ENCODE results near the gene MPPED2.

The MPPED2 gene

DNA sequence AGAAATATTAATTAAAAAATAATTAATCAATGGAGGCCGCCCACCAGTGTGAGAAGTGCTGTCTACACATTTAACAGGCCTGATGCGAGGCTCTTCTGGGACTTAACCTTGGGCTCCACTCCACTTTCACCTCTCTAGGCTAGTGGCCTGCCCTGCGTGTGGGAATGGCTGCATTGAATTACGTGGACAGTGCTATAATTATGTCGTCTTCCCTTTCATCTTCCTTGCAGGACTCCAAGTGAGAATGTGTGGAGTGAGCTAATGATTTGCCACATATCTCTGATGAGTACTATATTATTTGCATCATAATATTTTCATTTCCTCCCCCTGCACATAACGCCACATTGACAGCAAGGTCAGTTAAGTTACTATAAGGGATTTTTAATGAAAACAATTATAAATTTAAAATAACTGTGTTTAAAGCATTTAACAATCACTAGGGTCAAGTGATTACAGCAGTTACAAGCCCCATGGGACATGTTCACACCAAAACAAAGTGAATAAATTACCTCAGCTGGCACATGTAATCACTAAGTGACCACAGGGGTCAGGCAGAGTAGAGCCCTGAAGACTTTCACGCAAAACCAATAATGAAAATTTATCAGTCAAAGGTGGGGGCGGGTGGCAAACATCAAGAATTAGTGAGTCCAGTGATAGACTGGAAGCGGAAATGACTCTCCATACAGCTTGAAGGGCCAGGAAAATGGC lies 63.5 kb downstream of the MPPED2 start:
- no peak for DNase-seq

DNA sequence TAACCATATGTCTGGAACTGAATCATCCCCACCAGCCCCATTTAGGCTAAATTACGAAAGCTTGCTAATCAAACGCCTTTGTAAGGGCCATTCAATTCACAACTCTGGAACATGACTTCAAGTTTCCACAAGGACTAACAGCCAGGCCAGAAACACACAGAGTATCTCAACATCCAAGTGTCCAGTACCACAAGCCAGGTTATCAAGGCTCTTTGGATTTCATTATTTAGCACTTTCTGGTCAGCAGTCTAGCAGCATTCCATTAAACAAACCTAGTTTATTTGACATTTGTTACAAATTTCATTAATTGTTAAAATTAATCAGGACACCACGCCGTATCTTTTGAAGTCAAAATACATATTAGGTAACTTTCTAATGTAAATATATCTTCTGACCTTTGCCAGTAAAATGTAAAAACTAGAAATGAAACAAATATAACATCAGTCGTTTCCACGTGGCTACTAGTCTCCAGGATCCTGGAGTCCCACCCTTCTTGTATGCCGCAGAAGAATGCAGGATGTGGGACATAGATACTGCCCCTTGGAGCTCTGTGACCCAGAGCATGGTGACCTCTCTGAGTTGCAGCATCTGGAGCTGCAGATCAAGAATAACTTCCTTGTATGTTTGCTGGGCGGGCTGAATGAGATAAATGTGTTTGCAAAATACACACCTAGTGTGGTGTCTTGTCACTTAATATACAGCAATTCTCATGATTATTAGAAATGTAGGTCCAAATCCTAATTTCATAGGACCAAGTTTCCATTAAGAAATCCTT lies 64.7 kb downstream of the MPPED2 start:
- no peak for DNase-seq

DNA sequence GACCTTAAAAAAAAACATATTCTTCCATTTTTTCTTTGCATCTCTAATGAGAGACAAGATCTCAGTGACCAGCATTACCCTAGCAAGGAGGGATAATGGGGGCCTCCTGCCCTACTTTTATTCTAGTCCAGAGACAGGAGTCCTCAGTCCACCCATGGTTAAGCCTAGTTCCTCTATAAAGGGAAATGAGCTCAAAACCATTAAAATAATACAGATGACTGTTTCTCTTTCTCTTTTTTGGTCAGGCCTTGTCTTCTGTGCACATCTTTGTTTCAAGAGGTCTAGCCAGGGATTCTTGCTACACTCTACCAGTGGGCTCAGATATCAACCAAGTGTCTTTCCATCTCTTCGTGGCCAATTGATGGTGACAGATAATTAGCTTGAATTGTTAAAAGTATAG lies 73.1 kb downstream of the MPPED2 start:
- DNase-seq, result no peak

DNA sequence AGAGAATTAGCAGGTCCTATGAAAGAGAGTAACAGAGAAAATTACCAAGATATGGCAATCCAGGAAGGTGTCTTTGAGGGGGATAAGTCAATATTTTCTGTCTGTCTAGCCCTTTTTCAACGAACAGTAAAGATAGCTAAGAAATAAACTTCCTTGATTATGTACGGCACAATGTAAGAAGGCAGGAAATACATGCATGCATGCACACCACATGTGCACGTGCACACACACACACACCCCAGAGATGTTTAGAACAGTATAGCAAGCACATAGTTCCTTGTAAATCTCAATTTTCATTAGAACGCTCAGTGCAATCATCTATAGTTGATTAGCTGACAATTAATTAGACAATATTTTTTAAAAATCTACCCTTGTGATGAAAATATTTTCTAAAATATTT lies 74.7 kb downstream of the MPPED2 start:
- no peak for DNase-seq

DNA sequence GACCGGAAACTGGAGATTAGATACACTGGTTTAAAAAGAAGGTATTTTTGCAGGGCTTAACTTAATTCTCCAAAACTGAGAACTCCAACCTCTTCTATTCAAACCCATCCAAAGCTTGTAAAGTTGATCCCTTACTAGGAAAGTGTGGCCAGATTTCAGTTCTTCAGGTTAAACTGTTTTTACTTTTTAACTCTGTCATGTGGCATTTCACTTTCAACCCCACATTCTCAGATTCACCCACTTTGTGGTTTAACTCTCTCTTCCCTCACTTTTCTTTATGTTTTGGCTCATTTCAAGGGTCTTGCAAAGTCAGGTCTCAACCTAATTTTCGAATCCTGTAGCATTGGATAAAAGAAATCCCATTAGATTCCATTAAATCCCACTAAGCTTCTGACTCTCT lies 75.4 kb downstream of the MPPED2 start:
- DNase-seq, result no peak

DNA sequence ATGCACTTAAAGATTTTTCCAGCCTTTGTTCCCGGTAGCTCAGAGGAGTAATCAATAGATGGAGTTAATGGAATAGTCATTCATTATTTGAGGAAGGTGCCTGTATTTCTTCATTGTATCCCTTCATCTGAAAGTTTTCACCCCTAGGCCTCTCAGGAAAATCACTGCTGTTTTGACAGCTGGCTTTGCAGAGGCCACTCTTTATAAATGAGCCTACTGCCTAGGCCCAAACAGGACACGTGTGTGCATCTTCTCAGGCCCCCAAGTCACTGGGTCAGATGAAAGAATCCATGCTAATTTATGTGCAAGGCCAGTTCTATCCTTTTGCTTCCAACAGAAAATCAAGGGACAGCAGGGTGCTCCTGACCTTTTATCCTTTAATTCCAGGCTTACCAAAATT lies 76.8 kb downstream of the MPPED2 start:
- no peak for DNase-seq

DNA sequence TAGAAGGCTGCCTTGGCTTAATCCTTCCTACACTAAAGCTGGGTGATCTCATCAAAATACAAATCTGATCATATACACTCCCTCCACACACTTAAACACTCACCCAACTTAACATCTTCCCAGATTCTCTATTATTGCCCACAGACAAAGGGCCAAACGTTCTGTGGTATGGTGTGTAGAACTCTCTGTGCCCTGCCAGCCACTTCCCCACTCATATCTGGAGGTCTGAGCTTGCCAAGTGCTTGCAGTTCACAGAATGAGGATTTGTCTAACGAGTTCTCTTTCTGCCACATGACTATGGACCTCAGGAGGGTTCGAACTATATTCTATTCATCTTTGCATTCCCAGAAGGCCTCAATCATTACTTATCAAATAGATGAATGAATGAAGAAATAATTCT lies 77.6 kb downstream of the MPPED2 start:
- DNase-seq, result no peak

DNA sequence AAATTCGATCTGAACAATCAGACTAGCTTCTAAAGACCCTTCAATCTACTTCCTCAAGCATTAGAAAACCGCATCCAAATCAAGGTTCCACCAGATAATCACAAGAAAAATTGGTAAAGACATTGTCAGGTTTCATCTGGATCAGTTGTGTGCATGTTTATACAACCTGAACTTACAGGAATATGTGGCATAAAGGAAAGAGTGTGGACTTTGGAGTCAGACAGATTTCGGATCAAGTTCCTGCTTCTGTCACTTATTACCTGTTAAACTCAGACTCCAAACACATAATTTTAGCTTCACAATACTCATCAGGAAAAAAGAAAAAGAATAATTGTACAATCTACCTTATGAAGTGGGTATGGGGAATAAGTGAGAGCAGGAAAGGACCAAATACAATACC lies 80.5 kb downstream of the MPPED2 start:
- DNase-seq, result no peak

DNA sequence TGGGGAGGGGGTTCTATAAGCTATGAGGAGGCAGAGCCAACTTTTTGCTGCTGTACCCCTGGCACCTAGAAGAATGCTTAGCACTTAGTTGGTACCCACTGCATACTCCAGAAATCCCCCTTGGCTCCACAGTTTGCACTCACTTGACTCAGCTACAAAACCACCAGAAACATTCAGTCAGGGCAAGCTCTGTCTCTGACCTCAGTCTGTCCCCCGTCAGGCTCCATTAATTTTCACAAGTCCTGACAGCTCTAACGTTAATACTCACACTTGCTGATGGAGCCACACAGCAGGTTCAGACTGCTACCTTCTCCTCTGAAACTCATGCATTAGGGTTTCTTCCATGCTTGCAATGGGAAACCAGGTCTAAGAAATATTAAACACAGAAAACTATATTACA lies 81.7 kb downstream of the MPPED2 start:
- no peak for DNase-seq

DNA sequence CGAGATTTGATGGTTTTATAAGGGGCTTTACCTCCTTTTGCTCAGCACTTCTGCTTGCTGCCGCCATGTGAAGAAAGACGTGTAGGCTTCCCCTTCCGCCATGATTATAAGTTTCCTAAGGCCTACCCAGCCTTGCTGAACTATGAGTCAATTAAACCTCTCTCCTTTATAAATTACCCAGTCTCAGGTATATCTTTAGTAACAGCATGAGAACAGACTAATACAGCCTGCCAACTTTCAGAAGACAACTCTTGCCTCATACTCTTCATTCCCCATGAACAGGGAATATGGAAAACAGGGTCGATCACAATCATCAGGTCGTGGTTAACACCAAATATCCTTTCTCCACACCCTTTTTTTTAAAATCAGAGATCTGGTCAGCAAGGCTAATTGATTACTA lies 83.0 kb downstream of the MPPED2 start:
- DNase-seq, result no peak

DNA sequence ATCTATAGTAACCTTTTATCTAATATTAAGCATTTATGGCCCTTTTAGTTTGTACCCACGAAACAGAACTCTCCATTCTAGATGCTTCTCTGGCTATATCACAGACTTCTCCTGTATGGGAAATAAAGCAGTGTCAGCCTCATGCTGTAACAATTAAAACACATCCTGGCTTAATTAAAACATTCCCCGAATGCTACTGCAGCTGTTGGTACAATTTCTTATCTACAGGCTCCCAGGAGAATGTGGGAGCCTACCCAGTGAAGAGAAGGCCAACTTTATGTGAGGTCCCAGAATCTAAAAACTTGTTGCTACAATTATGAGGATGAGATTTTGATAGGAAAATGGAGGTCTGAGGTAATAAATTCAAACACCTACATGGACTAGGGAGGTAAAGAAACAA lies 83.8 kb downstream of the MPPED2 start:
- no peak for DNase-seq

DNA sequence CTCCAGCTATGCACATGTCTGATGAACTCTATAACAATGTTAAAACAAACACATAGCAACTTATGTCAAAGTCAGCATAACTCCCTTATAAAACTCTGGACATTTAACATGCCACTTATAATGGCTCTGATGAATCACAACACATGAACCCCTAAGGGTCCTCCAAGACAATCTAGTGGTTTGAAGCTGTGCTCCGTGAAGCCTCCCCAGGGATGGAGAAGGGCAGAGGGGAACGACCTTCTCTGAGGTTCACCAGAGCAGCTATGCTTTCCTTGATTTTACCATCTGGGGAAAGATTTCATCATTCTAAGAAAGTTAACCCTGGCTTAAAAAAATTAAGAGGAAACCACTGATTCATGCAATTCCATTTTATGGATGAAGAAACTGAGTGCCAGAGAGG lies 84.4 kb downstream of the MPPED2 start:
- no peak for DNase-seq

DNA sequence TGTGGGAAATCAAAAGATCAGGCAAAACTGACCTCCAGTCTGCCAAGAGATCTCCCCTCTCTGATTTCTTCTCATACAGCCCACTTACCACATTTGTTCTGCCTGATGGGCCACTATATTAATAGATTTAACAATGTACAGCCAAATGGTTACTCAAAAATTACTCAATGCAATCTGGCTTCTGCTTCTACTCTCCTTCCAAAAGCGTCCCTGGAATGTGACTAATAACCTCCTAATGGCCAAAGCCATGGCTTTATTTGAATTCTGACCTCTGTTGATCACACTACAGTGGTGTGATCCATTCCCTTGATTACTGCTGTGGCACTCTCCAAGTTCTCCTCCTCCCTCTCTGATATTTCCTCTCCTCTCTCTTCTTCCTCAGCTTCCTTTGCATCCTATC lies 86.2 kb downstream of the MPPED2 start:
- DNase-seq, result no peak

DNA sequence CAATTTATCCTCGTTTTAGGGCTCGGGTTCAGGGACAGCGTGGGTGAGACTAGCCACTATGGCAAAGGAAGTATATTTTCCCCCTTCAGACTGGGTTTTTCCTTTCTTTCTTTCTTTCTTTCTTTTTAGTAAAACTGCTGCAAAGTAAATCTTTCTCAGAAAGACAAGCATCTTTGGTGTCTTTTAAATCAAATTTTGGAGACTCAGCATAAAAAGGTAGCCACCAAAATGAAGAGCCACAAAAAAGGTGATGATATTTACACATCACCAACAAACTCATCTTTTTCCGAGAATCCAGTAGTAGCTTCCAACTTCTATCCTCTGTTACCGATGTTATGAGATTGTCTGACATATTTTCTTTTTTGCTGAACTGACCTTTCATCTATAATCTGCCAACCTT lies 88.6 kb downstream of the MPPED2 start:
- DNase-seq, result no peak

DNA sequence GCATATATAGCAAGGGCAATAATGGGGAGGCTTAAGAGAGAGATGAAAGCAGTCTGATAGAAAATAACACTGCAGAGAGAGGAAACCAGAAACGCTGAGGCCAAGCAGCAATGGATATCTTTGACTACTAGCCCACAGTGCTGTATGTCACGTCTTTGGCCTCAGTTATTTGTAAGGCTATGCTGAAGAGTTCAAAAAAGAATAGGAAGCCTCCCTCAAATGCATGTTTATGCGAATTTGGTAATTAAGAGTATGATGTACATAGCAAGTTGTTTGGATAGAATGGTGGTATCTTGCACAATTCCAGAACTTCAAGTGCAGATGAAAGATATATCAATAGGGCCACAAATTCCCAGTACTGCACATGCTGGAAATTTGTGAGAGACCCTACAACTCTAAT lies 89.2 kb downstream of the MPPED2 start:
- no peak for DNase-seq

DNA sequence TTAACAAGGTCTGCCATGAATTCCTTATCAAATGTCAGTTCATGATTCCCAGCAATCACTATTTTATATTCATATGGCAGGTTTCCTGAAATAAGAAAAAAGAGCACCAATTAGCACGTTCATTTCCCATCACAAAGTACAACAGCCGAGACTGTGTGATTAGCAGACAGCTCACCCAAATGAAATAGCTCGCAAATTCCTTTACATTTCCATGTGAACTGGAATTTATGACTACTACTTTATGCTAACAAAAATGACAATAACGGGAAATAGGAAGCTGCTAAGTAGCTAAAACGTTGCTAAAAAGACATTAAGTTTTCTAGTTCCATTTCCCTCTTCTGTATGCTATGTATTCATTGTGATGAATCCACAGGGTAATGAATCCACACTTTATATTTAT lies 90.7 kb downstream of the MPPED2 start:
- no peak for DNase-seq

DNA sequence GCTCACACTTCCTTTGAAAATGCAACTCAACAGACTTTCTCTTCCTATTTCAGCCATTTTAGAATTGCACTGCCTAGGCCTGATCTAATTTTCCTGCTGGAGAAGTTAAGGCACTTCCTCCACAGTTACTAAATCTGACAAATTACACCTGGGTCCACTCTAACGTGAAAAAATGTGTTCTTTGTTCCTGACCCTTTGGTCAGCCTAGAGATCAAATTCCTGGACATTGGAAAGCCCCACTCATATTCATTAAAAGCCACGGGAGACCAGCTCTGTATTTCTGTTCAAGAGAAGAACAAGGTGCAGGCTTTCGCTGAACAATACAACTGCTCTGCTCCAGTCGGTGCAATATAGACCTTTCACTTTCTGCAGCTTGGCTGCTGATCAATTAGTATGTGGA lies 96.6 kb downstream of the MPPED2 start:
- DNase-seq, result no peak

DNA sequence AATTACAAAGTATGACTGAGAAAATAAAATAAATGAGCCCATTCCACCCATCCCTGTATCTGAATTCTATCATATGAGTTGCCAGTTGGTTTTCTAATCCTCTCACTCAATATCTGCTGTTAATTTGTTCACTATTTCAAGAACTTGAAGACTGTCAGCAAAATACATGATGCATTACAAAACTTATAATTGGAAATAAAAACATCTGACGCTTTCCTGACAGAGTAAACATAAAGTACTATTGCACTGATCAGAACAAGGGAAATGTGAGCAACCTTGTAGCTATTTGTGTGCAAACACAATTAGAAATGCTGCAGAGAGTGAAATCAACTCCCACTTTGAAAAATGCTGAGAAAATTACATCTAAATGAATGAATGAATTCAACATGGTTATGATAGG lies 97.1 kb downstream of the MPPED2 start:
- no peak for DNase-seq

DNA sequence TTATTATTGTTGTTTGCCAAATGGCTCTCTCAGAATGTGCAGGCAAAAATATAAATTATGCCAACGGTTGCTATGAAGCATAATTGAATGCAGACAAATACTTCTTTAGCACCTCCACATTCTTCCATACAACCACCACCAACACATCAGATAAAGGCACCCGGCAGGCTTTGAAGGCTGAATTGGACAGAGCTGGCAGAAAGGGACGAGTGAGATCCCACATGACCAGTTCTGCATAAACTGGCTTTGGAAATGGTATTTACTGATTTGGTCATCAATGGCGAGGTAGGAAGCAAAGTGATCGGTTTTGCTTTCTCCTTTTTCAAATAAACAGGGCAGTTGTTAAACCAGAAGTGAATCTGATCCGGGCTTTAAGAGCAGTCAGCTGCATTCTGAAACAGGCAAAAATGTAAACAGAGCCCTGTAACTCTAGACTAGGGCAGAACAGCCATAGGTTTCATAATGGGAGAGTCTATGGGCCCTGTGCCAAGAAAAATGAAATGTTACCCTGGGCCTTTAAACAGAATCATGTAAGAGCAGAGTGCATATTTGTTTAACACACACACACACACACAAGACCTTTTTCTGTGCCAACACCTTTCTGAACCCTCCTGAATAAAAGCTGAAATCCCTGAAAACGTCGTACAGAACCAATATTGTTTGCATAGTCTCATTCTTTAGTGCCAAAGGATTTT lies 97.7 kb downstream of the MPPED2 start:
- DNase-seq, result peak; percentile 79

DNA sequence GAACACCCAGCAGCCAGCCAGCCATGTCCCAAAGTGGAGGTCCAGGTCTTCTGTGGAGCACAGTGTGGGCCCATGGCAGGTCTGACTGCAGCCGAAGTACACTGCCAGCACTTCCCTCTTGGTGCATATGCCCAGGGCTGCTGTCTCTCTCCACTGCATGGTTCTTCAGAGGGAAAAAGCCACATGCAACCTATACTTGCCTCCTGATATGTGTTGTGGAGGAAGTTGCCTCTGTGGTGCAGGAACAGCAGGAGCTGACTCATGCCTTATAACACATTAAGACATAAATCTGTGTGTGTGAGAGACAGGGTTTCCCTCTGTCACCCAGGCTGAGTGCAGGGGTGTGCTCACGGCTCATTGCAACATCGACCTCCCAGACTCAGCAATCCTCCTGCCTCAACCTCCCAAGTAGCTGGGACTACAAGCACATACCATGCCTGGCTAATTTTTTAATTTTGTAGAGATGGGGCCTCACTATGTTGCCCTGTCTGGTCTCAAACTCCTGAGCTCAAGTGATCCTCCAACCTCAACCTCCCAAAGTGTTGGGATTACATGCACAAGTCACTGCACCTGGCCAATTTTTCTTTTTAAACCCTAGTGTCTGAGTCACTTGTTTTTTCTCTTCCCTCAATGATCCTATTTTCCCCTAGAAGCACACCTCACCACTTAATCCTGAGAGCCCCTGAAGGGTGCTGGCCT lies 98.8 kb downstream of the MPPED2 start:
- DNase-seq, result no peak

DNA sequence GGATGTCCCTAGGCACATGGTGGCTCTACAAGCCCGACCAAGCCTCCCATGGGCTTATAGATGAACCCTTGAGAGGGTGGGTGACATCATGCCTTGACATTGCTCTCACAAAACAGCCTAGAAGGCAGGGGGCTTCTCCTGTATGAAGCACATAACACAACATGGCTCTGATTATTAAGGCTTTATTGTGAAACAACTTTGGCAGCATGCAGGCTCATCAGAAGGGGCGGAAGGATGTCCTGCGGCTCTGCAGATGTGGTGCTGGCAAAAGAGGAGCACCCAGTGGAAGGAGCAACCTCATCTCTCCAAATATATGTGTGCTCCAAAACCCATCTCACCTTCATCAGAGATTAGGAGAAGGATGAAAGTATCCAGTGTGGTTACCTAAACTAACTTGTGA lies 100.4 kb downstream of the MPPED2 start:
- DNase-seq, result no peak

DNA sequence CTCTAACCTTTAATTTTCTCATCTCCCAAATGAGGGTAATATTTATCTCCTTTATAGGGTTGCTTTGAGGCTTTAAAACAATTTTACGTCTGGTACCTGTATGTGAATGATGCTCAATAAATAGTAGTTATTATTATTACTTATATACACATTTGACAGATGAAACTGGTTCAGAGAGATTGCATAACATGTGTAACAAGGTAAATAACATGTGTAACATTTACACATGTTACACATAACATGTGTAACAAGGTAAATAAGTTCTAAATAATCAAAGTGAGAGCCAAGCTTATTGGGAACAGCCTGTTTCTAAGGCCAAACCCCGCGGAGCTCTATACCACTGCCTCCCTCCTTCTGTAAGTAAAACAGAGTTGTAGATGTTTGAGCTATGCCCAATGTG lies 100.9 kb downstream of the MPPED2 start:
- DNase-seq, result no peak

DNA sequence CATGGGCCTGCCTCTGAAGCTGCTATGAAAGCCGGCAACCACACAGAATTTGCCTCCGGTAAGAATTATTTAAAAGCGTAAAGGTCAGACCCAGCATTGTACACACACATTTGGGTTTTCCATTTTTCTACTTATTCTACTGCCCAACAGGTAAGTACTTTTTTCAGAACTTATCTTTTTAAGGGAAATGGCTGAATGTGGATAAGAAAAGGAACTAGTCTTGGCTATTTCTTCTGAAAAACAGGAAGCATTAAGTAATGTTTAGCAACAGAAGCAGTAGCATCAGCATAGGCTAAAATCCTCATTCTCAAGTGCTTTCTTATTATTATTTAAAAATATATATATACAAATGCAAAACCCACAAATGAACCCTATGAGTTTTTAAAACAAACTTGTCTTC lies 103.1 kb downstream of the MPPED2 start:
- DNase-seq, result no peak

DNA sequence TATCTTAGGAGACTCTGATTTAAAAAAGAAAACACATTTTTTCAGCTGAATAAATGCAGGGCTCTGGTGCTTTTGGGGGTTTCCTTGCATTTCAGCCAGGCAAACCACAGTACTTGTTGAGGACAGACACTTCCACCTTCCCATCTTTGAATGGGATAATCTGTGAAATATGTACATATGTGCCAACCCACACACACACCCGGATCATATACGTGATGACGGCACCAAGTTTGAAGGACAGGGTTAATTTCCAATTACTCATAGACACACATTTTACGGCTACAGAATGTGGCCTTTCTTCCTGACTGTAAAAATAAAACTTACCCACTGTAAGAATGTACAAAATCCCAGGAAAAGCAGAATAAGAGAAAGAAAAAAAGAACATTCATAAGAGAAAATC lies 104.4 kb downstream of the MPPED2 start:
- DNase-seq, result no peak

Measured in NCI-H1417 treated with DMSO at 0.1 percent for 48 hours (cell line).